ENCODE data around the gene KCND3. TPM values are rescaled to one million over a fixed set of nuclear protein-coding genes. Genes with fewer than 3 reads are reported as not detected.

KCND3 gene
- total and polyA plus RNA-seq, 2 donors (not counting 3 experiments of a cell fraction or from before 2014, with no cell fraction given) = 0.03 TPM; not detected in 1

DNA sequence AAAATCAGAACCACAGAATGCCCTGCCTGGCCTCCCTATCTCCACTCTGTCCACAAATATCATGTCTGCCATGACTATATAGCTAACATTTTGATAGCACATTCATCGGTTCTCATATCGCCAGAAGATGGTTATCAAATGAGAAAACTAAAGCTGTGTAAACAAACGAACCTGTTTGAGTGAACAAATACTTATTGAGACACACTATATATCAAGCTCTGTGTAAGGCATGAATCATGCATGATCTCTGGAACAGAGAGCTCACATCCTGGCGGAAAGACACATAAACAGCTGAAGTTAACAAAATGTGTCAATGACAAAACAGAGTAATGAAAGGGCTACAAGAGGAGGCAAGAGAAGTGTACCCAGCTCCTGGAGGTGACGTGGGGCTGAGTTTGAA, 13.1 kb downstream of the KCND3 start:
- H3K9me3 ChIP-seq (replicated peaks; ENCODE audit: control insufficient read depth, insufficient read depth, low read length) = no peaks in the 10 kb centered on the region
- H3K27me3 ChIP-seq (ENCODE audit: control insufficient read depth in 2 of 2, insufficient read depth in 2 of 2, low read length in 2 of 2) = no peaks in the 10 kb centered on the region
- no peak overlapping the region for H3K4me2 ChIP-seq (ENCODE audit: insufficient read depth, low read length)
- no peak overlapping the region for H3K4me3 ChIP-seq (replicated peaks in 1 of 3; ENCODE audit: insufficient read depth in 1 of 3, low read depth in 1 of 3, low read length in 3 of 3)
- TF ChIP-seq MYC (IDR thresholded peaks at IDR 0.05; ENCODE audit: low read depth, low read length) (no peak), POLR2AphosphoS5 (IDR thresholded peaks at IDR 0.05; ENCODE audit: insufficient read depth, low read depth, low read length) (no peak)
- FAIRE-seq = no peak
- dilution Hi-C loops (cut with MboI; ENCODE audit: extremely low pct_ligation_motif_present, low sequenced_read_pairs) (no loop called here), intact Hi-C loops (cut with micrococcal nuclease) (no loop called here)
- no TSS peak for BruUV-seq (replicated peaks)
- H3K9ac ChIP-seq (replicated peaks; ENCODE audit: extremely low read depth, insufficient read depth, low read length) = no peak overlapping the region
- ChIA-PET POLR2A (no interaction called here), CTCF (no interaction called here)
- H4K20me1 ChIP-seq (replicated peaks; ENCODE audit: control insufficient read depth, extremely low read depth, insufficient read depth, low read length) = no peaks in the 10 kb centered on the region
- H2AFZ ChIP-seq (ENCODE audit: low read depth, low read length) = no peak overlapping the region
- DNase-seq (ENCODE audit: low read depth, low spot score) = no peak
- no peaks in the 10 kb centered on the region for H3K9me1 ChIP-seq (replicated peaks; ENCODE audit: control insufficient read depth, extremely low read depth, insufficient read depth, low read length)
- no peaks in the 10 kb centered on the region for H3K36me3 ChIP-seq (ENCODE audit: control insufficient read depth in 2 of 2, extremely low read depth in 1 of 2, insufficient read depth in 2 of 2, low read length in 2 of 2)
- H3K27ac ChIP-seq (ENCODE audit: insufficient read depth, low read depth, low read length) = no peak overlapping the region
- no peaks in the 10 kb centered on the region for H3K4me1 ChIP-seq (ENCODE audit: control insufficient read depth, extremely low read depth, insufficient read depth, low read length)
- H3K79me2 ChIP-seq (ENCODE audit: control insufficient read depth, insufficient read depth, low read length) = no peaks in the 10 kb centered on the region

DNA sequence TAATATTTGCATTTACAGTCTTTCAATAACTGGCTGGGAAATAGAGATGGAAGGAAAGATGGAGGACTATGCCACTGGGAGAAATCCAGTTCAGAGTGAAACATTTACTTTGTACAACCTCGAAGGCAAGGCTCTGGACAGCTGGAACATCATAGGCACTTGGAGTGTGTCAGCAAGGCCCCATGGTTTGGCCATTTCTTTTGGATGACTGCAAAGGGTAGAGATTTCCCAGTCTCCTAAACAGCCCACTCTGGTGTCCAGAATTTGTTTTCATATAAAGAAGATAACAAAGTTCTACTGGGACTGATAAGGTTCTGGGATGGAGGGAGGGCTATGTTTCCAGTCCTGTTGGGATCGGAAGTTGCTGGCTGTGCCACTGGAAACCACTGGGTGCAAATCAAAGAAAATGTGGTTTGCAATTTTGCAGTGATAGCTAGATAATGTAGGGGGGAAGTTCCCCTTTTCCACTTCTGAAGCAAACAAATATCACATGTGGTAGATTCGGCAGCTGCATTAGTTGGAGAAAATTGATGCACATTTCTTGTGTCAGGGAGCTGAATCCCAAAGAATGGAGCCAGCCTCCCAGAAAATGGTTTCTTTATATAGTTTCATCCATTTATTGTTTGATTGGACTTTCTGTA, 16.2 kb downstream of the KCND3 start:
- no peak overlapping the region for H3K9ac ChIP-seq (replicated peaks; ENCODE audit: extremely low read depth, insufficient read depth, low read length)

More for the DNA sequence above, 16.2 kb downstream of the KCND3 start:
- CTCF ChIA-PET = no interaction called here
- no peaks in the 10 kb centered on the region for H3K27me3 ChIP-seq (ENCODE audit: control insufficient read depth in 2 of 2, insufficient read depth in 2 of 2, low read length in 2 of 2)
- no TSS peak for BruUV-seq (replicated peaks)
- no peak overlapping the region for H2AFZ ChIP-seq (ENCODE audit: low read depth, low read length)
- intact Hi-C loops (cut with micrococcal nuclease) = no loop called here
- TF ChIP-seq, protein P1, sequence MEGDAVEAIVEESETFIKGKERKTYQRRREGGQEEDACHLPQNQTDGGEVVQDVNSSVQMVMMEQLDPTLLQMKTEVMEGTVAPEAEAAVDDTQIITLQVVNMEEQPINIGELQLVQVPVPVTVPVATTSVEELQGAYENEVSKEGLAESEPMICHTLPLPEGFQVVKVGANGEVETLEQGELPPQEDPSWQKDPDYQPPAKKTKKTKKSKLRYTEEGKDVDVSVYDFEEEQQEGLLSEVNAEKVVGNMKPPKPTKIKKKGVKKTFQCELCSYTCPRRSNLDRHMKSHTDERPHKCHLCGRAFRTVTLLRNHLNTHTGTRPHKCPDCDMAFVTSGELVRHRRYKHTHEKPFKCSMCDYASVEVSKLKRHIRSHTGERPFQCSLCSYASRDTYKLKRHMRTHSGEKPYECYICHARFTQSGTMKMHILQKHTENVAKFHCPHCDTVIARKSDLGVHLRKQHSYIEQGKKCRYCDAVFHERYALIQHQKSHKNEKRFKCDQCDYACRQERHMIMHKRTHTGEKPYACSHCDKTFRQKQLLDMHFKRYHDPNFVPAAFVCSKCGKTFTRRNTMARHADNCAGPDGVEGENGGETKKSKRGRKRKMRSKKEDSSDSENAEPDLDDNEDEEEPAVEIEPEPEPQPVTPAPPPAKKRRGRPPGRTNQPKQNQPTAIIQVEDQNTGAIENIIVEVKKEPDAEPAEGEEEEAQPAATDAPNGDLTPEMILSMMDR (IDR thresholded peaks at IDR 0.05; ENCODE audit: extremely low read depth in 1 of 2, insufficient read depth in 1 of 2, low read depth in 1 of 2, low read length in 2 of 2) = no peak
- TF ChIP-seq, protein P2, sequence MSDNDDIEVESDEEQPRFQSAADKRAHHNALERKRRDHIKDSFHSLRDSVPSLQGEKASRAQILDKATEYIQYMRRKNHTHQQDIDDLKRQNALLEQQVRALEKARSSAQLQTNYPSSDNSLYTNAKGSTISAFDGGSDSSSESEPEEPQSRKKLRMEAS (IDR thresholded peaks at IDR 0.05; ENCODE audit: insufficient read depth, insufficient read length) = no peak
- TF ChIP-seq POLR2AphosphoS5 (IDR thresholded peaks at IDR 0.05; ENCODE audit: insufficient read depth, low read depth, low read length) = no peak
- TF ChIP-seq MYC (IDR thresholded peaks at IDR 0.05; ENCODE audit: low read depth, low read length) = no peak
- no peak for TF ChIP-seq FOS (IDR thresholded peaks at IDR 0.05; ENCODE audit: borderline replicate concordance, insufficient read depth, low read length)
- TF ChIP-seq JUN (IDR thresholded peaks at IDR 0.05; ENCODE audit: borderline replicate concordance, insufficient read depth, insufficient read length, low read depth) = no peak
- TF ChIP-seq GATA2 (IDR thresholded peaks at IDR 0.05; ENCODE audit: insufficient read depth, insufficient read length, low read depth, low read length) = no peak
- TF ChIP-seq EZH2 (IDR thresholded peaks at IDR 0.05; ENCODE audit: borderline replicate concordance, low read depth, low read length, severe bottlenecking) = no peak
- TF ChIP-seq POLR2A (IDR thresholded peaks at IDR 0.05; ENCODE audit: low read depth, low read length) = no peak
- H3K9me3 ChIP-seq (replicated peaks; ENCODE audit: control insufficient read depth, insufficient read depth, low read length) = no peaks in the 10 kb centered on the region
- no peaks in the 10 kb centered on the region for H3K36me3 ChIP-seq (ENCODE audit: control insufficient read depth in 2 of 2, extremely low read depth in 1 of 2, insufficient read depth in 2 of 2, low read length in 2 of 2)
- H4K20me1 ChIP-seq (replicated peaks; ENCODE audit: control insufficient read depth, extremely low read depth, insufficient read depth, low read length) = no peaks in the 10 kb centered on the region
- H3K4me1 ChIP-seq (ENCODE audit: control insufficient read depth, extremely low read depth, insufficient read depth, low read length) = no peaks in the 10 kb centered on the region
- no peaks in the 10 kb centered on the region for H3K79me2 ChIP-seq (ENCODE audit: control insufficient read depth, insufficient read depth, low read length)
- no peak overlapping the region for H3K4me3 ChIP-seq (replicated peaks in 1 of 3; ENCODE audit: insufficient read depth in 1 of 3, low read depth in 1 of 3, low read length in 3 of 3)
- H3K9me1 ChIP-seq (replicated peaks; ENCODE audit: control insufficient read depth, extremely low read depth, insufficient read depth, low read length) = no peaks in the 10 kb centered on the region
- FAIRE-seq (no peak), DNase-seq (ENCODE audit: low read depth, low spot score) (no peak)
- no peak overlapping the region for H3K4me2 ChIP-seq (ENCODE audit: insufficient read depth, low read length)
- dilution Hi-C loops (cut with MboI; ENCODE audit: extremely low pct_ligation_motif_present, low sequenced_read_pairs) = no loop called here
- no peak overlapping the region for H3K27ac ChIP-seq (ENCODE audit: insufficient read depth, low read depth, low read length)
- POLR2A ChIA-PET = no interaction called here

Measured in endothelial cell of umbilical vein (primary cell).